GM10266 (cell line): ENCODE data around the gene MINPP1.
"Not testable (repeated sequence)": the region's sequence is repeated elsewhere in the genome, so short reads cannot be mapped to it uniquely, and the experiment has no call there.

Experiments
- DNase-seq: peaks from one replicate; pipeline ENCODE4 v3.0.0; 2012; ENCODE audit errors: extremely low spot score
- CTCF ChIP-seq: IDR thresholded peaks from 2 replicates; pipeline ENCODE4 v1.5.1; 2012; ENCODE audit warnings: mild to moderate bottlenecking, low read depth; ENCODE audit not compliant: control insufficient read depth, insufficient read depth; ENCODE audit errors: missing control alignments

MINPP1 gene

GRCh38 chr10:87580016-87580415, 75.3 kb downstream of the MINPP1 start:
- DNase-seq: no peak
- TF ChIP-seq CTCF: no peak

- no peak for TF ChIP-seq CTCF
- DNase-seq: no peak
Measured at GRCh38 chr10:87585565-87586514, 81.1 kb downstream of the MINPP1 start.

GRCh38 chr10:87589645-87590051, 85.0 kb downstream of the MINPP1 start:
- TF ChIP-seq CTCF: no peak
- no peak for DNase-seq

GRCh38 chr10:87590705-87591588, 86.3 kb downstream of the MINPP1 start:
- no peak for DNase-seq
- no peak for TF ChIP-seq CTCF

GRCh38 chr10:87591589-87591886, 86.8 kb downstream of the MINPP1 start:
- no peak for TF ChIP-seq CTCF
- DNase-seq: no peak

- DNase-seq: not testable (repeated sequence)
Measured at GRCh38 chr10:87592920-87593319, 88.2 kb downstream of the MINPP1 start.

GRCh38 chr10:87593702-87594101, 89.0 kb downstream of the MINPP1 start:
- no peak for DNase-seq
- TF ChIP-seq CTCF: no peak
